GM18520 (cell line): Measurements from ENCODE around the gene KDM2B.

Experiments used
- ATAC-seq: cut with Tn5 transposase; IDR thresholded peaks from one replicate; pipeline ENCODE4 v1.9.1; 2021; ENCODE audit not compliant: unreplicated experiment

KDM2B gene

DNA sequence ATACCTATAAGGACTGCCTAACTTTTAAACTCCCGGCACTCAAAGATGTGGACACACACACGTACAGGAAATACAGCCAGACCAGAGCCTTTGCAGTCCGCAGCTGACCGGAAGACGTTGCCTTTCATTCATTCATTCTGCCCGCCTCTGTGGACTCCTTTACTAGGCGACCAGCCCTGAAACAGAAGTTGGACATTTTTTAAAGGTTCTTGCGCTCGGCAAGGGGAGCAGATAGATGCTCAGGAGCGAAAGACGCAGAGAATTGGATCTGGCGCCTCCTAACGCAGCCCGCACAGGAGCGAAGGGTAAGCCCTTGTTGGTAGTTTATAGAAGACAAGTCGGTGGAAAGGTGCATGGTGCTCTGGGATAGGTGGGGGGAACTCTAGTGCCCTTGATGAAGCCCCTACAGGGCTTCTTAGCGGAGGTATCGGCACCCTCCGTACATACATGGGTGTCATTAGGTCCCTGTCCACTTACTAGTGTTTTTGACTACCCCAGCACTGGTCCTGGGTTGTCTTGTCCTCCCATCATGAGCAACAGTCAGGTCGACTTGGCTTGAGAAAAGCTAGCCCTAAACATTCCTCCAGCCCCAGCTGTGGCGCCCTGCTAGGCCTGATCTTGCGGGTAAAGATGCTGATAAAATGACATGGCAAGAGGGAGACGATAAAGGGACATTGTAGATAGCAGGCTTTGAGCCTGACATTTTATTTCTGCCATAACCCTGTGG, at the start of gene KDM2B:
Gene KDM2B, minus strand, starts transcription at position 65 of the 727 bp plus-strand sequence. CDS start 112 bp downstream, outside the sequence.
- ATAC-seq: no peak

DNA sequence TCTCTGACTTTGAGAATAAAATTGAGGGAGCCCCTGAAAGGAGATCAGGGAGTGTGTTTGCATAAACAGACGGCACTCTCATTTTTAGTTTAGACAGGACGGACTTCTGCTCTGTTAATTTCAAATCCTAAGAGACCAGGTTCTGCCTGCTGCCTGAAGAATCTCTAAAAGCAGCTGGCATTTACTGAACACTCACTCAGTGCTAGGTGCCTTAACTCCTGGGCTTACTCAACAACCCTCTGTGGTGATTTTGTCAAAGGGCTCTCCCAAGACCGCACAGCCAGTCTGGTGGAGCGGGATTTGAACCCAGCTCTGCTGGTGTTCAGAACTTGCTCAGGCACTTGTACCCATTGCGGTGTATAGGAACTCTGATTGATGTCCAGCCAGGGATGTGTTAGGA, 47.7 kb upstream of the KDM2B start:
- no peak for ATAC-seq

DNA sequence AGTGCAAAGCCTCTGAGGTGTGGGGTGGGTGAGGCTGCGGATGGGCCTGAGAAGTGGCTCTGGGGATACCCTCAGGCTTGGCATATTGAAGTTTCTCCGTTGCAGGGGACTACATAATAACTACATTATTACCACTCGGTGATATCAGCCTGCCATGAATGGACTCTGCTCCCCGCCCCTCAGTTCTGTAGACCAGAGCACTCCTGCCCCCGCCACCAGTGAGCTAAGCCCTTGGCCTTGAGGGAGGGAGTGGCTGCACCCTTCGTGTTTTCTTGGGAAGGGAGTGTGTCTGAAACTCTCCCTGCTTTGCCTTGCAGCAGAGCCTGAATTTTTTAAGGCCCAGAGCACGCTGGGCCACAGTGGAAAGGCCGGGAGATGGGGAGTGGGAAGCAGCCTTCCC, 47.2 kb upstream of the KDM2B start:
- ATAC-seq: no peak

DNA sequence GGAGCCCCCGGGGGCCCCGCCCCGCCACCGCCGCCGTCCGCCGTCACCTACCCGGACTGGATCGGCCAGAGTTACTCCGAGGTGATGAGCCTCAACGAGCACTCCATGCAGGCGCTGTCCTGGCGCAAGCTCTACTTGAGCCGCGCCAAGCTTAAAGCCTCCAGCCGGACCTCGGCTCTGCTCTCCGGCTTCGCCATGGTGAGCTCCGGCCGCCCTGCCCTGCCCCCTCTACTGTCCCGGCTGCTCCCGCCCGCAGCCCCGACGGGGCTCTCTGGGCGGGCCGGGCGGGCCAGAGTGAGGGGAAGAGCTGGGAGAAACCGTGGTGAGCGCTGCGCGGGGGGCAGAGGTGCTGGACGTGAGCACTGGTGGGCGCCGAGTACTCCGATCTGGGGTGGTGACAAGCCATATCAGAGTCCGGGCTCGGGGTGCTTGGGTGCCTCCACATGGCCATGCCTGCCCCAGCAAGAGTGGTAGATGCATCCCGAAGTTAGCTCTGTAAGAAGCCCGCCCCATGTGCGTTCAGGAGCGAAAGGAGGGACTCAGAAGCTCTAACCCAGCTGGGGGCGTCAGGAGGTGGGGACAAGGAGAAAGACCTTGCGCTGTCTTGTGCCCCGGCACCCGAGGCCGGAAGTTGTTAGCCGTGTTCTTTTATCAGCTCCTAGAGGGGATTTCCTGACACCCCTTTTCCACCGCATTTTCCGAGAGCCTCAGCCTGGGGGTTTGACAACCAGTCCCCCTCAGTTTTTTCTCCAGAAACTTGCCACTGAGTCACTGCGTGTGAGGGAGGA, 46.2 kb upstream of the KDM2B start:
- peak; percentile 17 for ATAC-seq

DNA sequence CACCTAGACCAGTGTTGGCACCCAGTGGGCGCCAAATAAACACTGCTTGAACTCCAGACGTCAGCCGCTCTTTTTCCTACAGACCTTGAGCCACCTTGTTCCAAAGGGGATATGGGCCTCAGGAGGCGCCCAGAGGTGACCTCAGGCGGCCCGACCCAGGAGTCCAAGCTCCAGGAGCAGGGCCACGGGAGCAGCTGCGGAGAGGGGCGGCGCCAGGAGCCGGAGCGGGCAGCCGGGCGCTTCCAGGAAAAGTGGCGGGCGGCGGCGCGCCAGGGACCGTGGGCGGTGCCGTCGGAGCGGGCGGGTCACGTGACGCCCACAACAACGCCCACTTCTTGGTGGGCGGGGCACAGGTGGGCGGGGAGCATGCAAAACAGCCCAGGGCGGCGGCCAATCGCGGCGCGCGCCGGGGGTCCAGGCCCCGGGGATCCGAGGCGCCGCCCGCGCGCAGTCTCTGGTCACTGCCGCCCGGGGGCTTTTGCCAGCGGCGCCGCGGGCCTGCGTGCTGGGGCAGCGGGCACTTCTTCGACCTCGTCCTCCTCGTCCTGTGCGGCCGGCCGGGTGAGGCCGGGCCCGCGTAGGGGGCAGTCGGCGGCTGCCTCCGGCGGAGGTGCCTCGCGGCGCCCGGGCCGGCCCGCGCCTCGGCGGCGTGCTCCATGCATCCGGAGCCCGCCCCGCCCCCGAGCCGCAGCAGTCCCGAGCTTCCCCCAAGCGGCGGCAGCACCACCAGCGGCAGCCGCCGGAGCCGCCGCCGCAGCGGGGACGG, 45.4 kb upstream of the KDM2B start, which contains the start of gene ORAI1:
Gene ORAI1, plus strand, starts transcription at position 444 of the 766 bp plus-strand sequence.
- ATAC-seq: peak; percentile 73

DNA sequence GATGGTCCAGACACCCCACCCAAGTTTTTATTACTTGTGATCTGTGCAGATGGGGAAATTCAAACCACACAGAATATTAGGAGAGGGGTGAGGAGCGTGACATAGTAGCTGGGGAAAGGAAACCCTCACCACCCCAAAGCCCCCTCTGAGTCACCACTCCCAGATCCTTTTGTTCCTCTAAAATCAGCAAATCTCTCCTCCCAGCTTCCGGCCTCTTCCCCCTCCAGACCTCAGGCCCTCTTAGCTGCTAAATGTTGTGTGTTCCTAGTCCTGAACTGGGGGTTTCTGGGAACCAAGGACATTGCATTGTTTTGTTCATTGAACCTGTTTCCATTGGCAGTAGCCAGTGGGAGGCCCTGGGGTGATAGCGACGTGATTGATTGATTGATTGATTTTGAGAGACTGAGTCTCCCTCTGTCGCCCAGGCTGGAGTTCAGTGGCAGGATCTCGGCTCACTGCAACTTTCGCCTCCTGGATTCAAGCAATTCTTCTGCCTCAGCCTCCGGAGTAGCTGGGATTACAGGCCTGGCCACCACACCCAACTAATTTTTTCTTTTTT, 39.6 kb upstream of the KDM2B start:
- ATAC-seq: no peak

DNA sequence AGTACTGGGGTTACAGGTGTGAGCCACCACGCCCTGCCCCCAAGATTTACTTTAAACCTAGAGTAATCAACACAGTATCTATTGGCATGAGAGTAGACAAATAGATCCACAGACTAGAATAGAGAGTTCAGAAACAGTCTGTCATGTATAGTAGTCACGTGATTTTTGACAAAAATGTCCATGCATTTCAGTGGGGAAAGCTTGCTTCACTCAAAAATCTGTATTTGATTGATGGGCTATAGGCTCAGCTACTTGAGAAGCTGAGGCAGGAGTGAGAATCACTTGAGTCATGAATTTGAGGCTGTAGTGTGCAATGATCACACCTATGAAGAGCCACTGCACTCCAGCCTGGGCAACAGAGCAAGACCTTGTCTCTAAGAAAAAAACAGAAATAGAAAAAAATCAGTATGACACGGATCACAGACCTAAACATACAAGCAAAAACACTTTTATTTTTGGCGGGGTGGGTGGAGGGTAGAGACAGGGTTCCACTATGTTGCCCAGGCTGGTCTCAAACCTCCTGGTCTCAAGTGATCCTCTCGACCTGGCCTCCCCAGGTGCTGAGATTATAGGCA, 37.9 kb upstream of the KDM2B start:
- no peak for ATAC-seq

DNA sequence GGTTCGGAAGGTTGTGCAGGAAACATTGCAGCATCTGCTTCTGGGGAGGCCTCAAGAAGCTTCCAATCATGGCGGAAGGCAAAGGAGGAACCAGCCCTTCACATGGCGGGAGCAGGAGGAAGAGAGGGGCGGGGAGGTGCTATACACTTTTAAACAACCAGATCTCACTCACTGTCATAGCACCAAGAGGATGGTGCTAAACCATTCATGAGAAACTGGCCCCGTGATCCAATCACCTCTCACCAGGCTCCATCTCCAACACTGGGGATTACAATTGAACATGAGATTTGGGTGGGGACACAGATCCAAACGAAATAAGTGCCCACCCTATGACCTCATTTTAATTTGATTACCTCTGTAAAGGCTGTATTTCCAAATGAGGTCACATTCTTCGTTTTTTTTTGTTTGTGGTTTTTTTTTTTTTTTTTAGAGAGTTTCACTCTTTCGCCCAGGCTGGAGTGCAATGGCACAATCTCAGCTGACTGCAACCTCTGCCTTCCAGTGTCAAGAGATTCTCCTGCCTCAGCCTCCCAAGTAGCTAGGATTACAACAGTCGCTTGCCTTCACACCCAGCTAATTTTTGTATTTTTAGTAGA, 34.1 kb upstream of the KDM2B start:
- ATAC-seq: no peak

DNA sequence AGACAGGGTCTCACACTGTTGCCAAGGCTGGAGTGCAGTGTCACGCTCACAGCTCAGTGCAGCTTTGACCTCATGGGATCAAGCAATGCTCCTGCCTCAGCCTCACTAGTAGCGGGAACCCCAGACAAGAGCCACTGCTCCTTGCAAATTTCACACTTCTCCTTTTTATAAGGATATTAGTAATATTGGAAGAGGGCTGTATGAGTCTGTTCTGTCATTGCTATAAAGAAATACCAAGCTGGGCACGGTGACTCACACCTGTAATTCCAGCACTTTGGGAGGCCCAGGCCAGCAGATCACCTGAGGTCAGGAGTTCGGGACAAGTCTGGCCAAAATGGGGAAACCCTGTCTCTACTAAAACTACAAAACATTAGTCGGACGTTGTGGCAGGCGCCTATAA, 32.6 kb upstream of the KDM2B start:
- ATAC-seq: no peak

DNA sequence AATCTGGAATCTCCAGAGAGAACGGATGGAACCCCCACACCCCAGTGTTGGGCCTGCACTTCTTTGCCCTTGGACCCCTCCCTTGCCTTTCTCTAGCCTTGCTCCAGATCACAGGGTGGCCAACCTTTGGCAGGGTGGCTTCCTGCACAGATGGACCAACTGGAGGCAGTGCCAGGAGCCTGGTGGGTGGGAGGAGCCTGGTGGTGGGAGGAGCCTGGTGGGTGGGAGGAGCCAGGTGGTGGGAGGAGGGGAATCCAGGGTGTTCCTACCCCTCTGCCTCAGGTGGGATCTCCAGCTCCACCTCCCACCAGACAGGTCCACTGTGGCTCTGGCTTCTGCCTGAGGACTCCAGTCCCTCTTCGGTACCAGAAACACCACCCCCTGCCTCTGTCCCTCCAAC, 30.5 kb upstream of the KDM2B start:
- no peak for ATAC-seq

DNA sequence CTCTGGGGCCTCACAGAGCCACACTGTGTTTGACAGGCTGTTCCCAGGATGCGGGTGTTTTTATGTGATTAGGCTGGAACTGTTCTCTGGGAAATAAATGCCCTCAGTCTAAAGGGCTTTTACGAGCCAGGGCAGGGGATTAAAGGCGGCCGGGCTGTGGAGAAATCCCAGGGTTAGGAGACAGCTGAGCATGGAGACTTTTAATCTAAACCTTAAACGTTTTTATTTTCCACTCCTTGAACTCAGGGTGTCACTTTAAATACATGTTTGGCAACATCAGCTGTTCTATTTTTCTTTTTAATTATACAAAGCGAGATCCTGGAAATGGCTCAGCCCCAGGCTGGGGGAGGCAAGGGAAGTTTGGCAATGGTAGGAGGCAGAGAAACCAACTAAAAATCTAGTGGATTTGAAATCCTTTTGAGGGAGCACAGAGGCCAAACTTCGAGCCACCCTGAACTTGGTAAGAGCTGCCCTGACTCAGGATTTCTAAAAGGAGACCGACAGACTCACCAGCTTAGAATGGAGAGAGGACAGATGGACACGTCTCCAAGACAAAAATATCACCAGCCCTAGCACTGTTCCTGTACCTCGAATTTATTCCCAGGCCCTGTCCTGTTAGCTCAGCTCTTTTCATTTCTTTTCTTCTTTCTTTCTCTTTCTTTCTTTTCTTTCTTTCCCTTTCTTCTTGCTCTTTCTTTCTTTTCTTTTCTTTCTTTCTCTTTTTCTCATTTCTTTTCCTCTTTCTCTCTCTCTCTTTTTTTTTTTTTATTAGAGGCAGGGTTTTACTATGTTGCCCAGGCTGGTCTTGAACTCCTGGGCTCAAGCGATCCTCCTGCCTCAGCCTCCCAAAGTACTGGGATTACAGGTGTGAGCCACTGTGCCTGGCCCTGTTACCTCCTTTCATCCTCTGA, 29.7 kb upstream of the KDM2B start:
- no peak for ATAC-seq

DNA sequence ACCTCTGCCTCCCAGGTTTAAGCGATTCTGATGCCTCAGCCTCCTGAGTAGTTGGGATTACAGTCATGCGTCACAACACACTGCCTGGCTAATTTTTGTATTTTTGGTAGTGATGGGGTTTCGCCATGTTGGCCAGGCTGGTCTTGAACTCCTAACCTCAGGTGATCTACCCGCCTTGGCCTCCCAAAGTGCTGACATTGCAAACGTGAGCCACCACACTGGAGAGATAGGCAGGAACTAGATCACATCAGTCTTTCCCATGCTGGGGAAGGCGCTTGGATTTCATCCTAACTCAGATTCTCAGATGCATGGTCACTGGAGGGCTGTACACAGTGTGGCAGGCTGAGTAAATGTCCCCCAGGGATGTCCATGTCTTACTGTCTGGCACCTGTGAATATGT, 27.5 kb upstream of the KDM2B start:
- no peak for ATAC-seq

DNA sequence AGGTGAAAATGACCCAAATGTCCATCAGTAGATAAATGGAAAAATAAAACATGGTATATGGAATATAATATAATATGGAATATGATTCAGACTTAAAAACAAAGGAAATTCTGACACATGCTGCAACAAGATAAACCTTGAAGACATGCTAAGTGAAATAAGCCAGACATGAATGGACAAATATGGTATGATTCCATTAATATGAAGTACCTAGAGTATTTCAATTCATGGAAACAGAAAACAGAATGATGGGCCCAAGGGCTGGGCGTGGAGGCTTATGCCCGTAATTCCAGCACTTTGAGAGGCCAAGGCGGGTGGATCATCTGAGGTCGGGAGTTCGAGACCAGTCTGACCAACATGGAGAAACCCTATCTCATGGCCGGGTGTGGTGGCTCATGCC, 22.8 kb upstream of the KDM2B start:
- ATAC-seq: no peak

DNA sequence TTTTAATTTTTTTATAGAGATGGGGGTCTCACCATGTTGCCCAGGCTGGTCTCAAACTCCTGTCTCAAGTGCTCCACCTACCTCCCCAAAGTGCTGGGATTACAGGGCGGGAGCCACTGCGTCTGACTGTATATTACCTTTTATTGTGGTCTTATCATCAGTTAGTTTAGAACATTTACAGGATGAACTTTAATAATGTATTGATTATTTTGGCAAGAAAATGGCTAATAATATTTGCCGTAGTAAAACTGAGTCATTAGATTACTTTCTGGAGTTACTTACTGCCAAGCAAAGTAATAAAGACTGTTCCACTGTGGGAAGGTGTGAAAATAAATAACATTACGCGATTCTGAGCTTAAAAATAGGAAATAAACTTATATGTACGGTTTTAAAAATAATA, 21.9 kb upstream of the KDM2B start:
- ATAC-seq: no peak

DNA sequence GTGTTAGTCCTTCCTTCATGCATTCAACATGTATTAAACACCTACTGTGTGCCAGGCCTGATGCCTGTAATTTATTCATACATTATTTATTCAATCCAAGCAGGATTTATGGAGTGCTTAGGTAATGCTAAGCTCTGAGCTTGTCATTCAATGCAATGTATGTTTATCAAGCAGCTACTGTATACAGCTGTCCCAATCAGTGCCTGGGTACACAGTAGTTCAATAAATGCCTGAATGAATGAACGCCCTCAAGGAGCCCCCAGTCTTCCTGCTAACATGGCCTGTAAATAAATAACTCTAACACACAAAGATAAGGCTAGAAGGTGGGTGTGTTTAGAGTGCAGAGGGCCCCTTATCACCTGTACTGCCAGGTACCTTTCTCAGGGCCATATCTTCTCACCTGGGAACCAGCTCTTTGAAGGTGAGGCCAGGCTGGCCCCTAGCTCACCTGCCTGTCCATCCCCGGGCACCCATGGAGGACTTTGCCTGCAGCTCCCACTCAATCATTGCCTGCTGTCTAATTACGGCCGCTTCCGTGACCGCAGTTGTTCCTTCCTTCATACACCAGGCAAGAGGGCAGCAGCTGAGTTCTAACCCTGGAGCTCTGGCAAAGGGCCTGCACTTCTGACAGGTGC, 20.0 kb upstream of the KDM2B start:
- ATAC-seq: no peak

DNA sequence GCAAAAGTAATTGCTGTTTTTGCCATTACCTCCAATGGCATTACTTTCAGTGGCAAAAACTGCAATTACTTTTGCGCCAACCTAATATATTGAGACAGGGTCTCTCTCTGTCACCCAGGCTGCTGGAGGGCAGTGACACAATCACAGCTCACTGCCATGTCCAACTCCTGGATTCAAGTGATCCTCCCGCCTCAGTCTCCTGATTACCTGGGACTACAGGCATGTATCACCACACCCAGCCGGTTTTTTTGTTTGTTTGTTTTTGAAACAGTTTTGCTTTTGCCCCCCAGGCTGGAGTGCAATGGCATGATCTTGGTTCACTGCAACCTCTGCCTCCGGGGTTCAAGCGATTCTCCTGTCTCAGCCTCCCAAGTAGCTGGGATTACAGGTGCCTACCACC, 15.7 kb upstream of the KDM2B start:
- no peak for ATAC-seq

DNA sequence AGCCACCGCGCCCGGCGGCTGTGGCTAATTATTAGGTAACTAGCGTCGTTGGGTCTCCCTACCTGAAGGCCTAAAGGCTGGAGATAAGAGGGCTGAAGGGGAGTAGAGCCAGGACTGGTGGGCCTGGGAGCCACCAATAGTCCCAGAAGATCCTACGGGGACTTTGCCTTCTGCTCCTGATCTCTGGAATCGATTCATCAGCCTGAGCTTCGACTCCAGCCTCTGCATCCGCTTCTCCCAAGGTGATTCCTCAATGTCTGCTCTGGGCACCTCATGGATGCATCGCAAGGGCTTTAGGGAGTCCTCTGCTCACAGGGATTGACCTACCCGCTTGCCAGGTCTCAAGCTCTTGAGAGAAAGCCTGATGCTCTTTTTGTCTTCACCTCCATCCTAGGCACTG, 14.7 kb upstream of the KDM2B start:
- ATAC-seq: no peak

DNA sequence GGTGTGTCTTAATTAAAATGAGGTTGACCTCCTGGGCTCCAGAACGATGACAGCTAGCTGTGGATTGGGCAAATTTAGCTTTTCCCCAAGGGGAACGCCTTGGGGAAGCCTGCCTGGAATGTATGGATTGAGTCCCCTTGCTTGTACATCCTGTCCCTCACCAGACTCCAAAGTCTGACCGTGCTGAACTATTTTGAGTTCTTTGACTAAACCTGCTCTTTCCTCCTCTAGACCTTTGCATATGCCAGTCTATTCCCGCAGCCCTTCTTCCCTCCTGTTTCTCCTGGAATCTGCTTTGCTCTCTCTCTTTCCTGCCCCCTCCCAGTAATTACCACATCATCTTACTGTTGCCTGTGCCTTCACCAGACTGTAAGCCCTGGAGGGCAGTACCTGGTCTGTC, 11.5 kb upstream of the KDM2B start:
- ATAC-seq: no peak

DNA sequence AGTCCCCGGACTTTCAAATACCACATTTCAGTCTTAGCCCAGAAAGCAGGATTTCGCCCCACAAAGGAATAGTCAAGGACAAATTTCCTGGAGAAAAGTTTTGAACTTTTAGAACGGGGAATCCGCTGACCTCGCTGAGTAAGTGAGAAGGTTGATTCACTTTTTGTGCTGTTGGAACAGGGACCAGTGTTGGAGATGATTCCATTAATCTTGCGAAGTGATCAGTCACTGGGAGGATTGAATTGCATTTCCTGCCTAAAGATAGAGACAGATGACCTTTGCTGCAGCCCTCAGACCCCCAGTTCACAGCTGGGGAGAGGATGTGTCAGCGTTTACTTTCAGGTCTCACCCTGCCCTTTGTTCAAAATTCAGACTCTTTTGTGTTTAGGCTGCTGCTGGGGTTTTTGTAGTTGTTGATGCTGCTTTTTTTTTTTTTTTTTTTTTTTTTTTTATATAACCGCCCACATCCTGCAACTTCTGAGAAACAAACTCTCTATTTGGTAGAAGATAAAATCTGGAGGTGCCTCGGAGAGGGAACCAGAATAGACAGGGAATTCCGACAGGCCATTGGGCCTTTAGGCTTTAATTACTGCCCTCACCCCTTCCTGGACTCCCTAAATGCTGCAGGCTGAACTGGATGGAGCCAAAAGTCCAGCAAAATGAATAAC, 9.8 kb upstream of the KDM2B start:
- peak; percentile 54 for ATAC-seq
